Measurements from ENCODE around the gene CDC42BPG. TPM values are rescaled to one million over a fixed set of nuclear protein-coding genes. Genes with fewer than 3 reads are reported as not detected.
A peak's percentile ranks its signal among the peaks of the same experiment; 100 is the strongest.

The CDC42BPG gene
- total RNA-seq, 1 experiment from 2014 or later, result 30.1 TPM

DNA sequence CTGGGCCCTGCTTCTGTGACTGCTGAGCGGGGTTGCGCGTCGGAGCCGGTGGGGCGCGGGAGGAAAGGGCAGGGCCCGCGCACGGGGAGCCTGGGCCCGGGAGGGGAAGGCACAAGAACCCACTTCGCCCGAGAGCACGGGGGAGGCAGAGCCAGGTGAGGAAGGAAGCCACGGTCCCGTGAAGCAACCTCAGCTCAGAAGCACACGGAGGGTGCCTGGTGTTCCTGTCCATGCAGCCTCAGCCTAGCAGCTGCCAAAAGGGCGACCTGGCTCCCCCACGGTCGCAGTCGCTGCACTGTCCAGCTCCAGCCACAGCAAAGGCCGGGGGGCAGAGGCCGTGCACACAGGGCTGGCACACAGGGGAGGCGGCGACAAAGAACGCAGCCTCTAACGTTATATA lies 9.3 kb upstream of the CDC42BPG start:
- intact Hi-C loops (cut with micrococcal nuclease), result no loop called here
- peaks cover 0 to 28% of the 10 kb centered on the region in 2 experiments; a peak in 2 of 4 replicates for H3K36me3 ChIP-seq (ENCODE audit: control insufficient read depth in 1 of 2, insufficient read depth in 2 of 2, low read length in 2 of 2)
- TF ChIP-seq SIN3A (IDR thresholded peaks at IDR 0.05; ENCODE audit: low read depth), result no peak
- TF ChIP-seq CEBPB (IDR thresholded peaks at IDR 0.05; ENCODE audit: low read depth), result no peak
- no peak for TF ChIP-seq TCF7L2 (IDR thresholded peaks at IDR 0.05; ENCODE audit: borderline replicate concordance, extremely low read depth, insufficient read depth, insufficient read length)
- TF ChIP-seq, protein P1, sequence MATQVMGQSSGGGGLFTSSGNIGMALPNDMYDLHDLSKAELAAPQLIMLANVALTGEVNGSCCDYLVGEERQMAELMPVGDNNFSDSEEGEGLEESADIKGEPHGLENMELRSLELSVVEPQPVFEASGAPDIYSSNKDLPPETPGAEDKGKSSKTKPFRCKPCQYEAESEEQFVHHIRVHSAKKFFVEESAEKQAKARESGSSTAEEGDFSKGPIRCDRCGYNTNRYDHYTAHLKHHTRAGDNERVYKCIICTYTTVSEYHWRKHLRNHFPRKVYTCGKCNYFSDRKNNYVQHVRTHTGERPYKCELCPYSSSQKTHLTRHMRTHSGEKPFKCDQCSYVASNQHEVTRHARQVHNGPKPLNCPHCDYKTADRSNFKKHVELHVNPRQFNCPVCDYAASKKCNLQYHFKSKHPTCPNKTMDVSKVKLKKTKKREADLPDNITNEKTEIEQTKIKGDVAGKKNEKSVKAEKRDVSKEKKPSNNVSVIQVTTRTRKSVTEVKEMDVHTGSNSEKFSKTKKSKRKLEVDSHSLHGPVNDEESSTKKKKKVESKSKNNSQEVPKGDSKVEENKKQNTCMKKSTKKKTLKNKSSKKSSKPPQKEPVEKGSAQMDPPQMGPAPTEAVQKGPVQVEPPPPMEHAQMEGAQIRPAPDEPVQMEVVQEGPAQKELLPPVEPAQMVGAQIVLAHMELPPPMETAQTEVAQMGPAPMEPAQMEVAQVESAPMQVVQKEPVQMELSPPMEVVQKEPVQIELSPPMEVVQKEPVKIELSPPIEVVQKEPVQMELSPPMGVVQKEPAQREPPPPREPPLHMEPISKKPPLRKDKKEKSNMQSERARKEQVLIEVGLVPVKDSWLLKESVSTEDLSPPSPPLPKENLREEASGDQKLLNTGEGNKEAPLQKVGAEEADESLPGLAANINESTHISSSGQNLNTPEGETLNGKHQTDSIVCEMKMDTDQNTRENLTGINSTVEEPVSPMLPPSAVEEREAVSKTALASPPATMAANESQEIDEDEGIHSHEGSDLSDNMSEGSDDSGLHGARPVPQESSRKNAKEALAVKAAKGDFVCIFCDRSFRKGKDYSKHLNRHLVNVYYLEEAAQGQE (IDR thresholded peaks at IDR 0.05; ENCODE audit: low read depth), result no peak
- TF ChIP-seq, protein P2, sequence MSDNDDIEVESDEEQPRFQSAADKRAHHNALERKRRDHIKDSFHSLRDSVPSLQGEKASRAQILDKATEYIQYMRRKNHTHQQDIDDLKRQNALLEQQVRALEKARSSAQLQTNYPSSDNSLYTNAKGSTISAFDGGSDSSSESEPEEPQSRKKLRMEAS (IDR thresholded peaks at IDR 0.05), result no peak
- no peak for TF ChIP-seq SP1 (IDR thresholded peaks at IDR 0.05; ENCODE audit: low read depth)
- TF ChIP-seq EZH2phosphoT487 (IDR thresholded peaks at IDR 0.05; ENCODE audit: borderline replicate concordance), result no peak
- no peak for TF ChIP-seq SRF (IDR thresholded peaks at IDR 0.05; ENCODE audit: low read depth)
- TF ChIP-seq, protein P3, sequence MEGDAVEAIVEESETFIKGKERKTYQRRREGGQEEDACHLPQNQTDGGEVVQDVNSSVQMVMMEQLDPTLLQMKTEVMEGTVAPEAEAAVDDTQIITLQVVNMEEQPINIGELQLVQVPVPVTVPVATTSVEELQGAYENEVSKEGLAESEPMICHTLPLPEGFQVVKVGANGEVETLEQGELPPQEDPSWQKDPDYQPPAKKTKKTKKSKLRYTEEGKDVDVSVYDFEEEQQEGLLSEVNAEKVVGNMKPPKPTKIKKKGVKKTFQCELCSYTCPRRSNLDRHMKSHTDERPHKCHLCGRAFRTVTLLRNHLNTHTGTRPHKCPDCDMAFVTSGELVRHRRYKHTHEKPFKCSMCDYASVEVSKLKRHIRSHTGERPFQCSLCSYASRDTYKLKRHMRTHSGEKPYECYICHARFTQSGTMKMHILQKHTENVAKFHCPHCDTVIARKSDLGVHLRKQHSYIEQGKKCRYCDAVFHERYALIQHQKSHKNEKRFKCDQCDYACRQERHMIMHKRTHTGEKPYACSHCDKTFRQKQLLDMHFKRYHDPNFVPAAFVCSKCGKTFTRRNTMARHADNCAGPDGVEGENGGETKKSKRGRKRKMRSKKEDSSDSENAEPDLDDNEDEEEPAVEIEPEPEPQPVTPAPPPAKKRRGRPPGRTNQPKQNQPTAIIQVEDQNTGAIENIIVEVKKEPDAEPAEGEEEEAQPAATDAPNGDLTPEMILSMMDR (IDR thresholded peaks at IDR 0.05 in 2 of 3, conservative IDR thresholded peaks at IDR 0.05 in 1 of 3; ENCODE audit: borderline replicate concordance in 1 of 3, insufficient read depth in 1 of 3, low read depth in 2 of 3, low read length in 2 of 3), result no peak
- TF ChIP-seq EGR1 (IDR thresholded peaks at IDR 0.05; ENCODE audit: low read depth), result no peak
- TF ChIP-seq ZNF274 (IDR thresholded peaks at IDR 0.05; ENCODE audit: low read depth, low read length), result no peak
- TF ChIP-seq EZH2 (IDR thresholded peaks at IDR 0.05), result no peak
- TF ChIP-seq JUND (IDR thresholded peaks at IDR 0.05), result no peak
- no peak for TF ChIP-seq CBX3 (IDR thresholded peaks at IDR 0.05; ENCODE audit: low read depth)
- no peak for TF ChIP-seq POLR2A (IDR thresholded peaks at IDR 0.05; ENCODE audit: borderline replicate concordance, extremely low read depth, insufficient read depth, insufficient read length)
- no peak for TF ChIP-seq POLR2AphosphoS5 (IDR thresholded peaks at IDR 0.05; ENCODE audit: low read depth, low read length)
- TF ChIP-seq ELF1 (IDR thresholded peaks at IDR 0.05; ENCODE audit: borderline replicate concordance, low read depth), result no peak
- no peak for TF ChIP-seq ZFX (IDR thresholded peaks at IDR 0.05)
- TF ChIP-seq YY1 (IDR thresholded peaks at IDR 0.05; ENCODE audit: extremely low read depth, insufficient replicate concordance, low read depth, low read length), result no peak
- TF ChIP-seq FOSL1 (IDR thresholded peaks at IDR 0.05; ENCODE audit: low read depth), result no peak
- H3K4me1 ChIP-seq (ENCODE audit: control insufficient read depth in 1 of 2, insufficient read depth in 2 of 2, low read length in 2 of 2), result peaks cover 85 to 99% of the 10 kb centered on the region in 2 experiments
- H3K79me2 ChIP-seq (ENCODE audit: insufficient read depth, low read length), result peaks cover 35% of the 10 kb centered on the region
- POLR2A ChIA-PET, result interaction anchor here (9.0 kb wide), 1 partner anchor 24 kb away, joined by 56 read pairs; the partner anchor contains the start of gene EHD1
- no peak overlapping the region for H2AFZ ChIP-seq (ENCODE audit: low read depth, low read length, poor library complexity, severe bottlenecking)
- H3K4me2 ChIP-seq (ENCODE audit: low read length), result peak overlapping the region; percentile 82; the same call in 1 of the 2 replicates
- ATAC-seq, result no peak
- H4K20me1 ChIP-seq (ENCODE audit: insufficient read depth), result no peaks in the 10 kb centered on the region
- no peaks in the 10 kb centered on the region for H3K9me3 ChIP-seq (ENCODE audit: control insufficient read depth in 1 of 2, insufficient read depth in 1 of 2, low read depth in 1 of 2, low read length in 2 of 2)
- H3K9me2 ChIP-seq (ENCODE audit: insufficient read depth), result no peaks in the 10 kb centered on the region
- H3K27me3 ChIP-seq (ENCODE audit: insufficient read depth, low read length), result no peaks in the 10 kb centered on the region
- RAD21 ChIA-PET (ENCODE audit: low non-redundant PET in 1 of 2, low total read pairs in 2 of 2, uncharacterized antibody in 2 of 2, unreplicated experiment in 2 of 2), result no interaction called here
- no TSS peak for BruUV-seq (replicated peaks)
- peak overlapping the region; percentile 65 for H3K9ac ChIP-seq (ENCODE audit: low read length)
- H3K4me3 ChIP-seq (replicated peaks in 1 of 2; ENCODE audit: low read depth in 1 of 2, low read length in 2 of 2), result no peak overlapping the region
- CTCF ChIA-PET, result interaction anchor here (0.9 kb wide), 1 partner anchor 9 kb away, joined by 6 read pairs; the partner anchor contains the start of gene CDC42BPG
- no peak for DNase-seq (ENCODE audit: low read depth, low spot score)
- H3K27ac ChIP-seq (ENCODE audit: low read depth, low read length), result peak overlapping the region; percentile 99
